Skin epidermis (tissue), 12 donors: ENCODE results near the gene PRKAR1B.
"Not testable (repeated sequence)": the region's sequence is repeated elsewhere in the genome, so short reads cannot be mapped to it uniquely, and the experiment has no call there.

Experiments used
- H3K27ac ChIP-seq, 21 experiments: fragments of 200-600 bp; sonication (generic) in 11 of 21; one replicate each; pipeline ENCODE4 v1.5.0; 2020; ENCODE audit warnings: mild to moderate bottlenecking in 3 of 21, inconsistent platforms in 2 of 21, moderate library complexity in 2 of 21
- H3K4me3 ChIP-seq, 7 experiments: fragments of 200-600 bp; sonication (generic) in 2 of 7; one replicate each; pipeline ENCODE4 v1.5.0; 2020; ENCODE audit warnings: inconsistent platforms in 2 of 7, mild to moderate bottlenecking in 2 of 7, moderate library complexity in 1 of 7

The PRKAR1B gene

GRCh38 chr7:674454-675410 is 52.3 kb downstream of the PRKAR1B start:
- Histone ChIP-seq H3K27ac (peak overlapping the region in 1 of 21 experiments; percentile 19), H3K4me3 (no peak overlapping the region)

- no peak overlapping the region for H3K27ac ChIP-seq
- H3K4me3 ChIP-seq, result no peak overlapping the region
Observed at GRCh38 chr7:673681-674453, 53.2 kb downstream of the PRKAR1B start.

- H3K27ac ChIP-seq, result no peak overlapping the region
- H3K4me3 ChIP-seq, result no peak overlapping the region
Observed at GRCh38 chr7:672891-673290, 54.2 kb downstream of the PRKAR1B start.

GRCh38 chr7:671415-672042 is 55.6 kb downstream of the PRKAR1B start:
- no peak overlapping the region for H3K27ac ChIP-seq
- no peak overlapping the region for H3K4me3 ChIP-seq

GRCh38 chr7:670501-671390 is 56.3 kb downstream of the PRKAR1B start:
- Histone ChIP-seq H3K4me3 (no peak overlapping the region), H3K27ac (no peak overlapping the region)

GRCh38 chr7:668958-669357 is 58.1 kb downstream of the PRKAR1B start:
- no peak overlapping the region for H3K4me3 ChIP-seq
- H3K27ac ChIP-seq, result peak overlapping the region in 8 of 21 experiments; percentile 12 to 55 (median 35)

GRCh38 chr7:668139-668931 is 58.7 kb downstream of the PRKAR1B start:
- H3K27ac ChIP-seq, result peak overlapping the region in 10 of 21 experiments; percentile 12 to 55 (median 36)
- H3K4me3 ChIP-seq, result no peak overlapping the region

GRCh38 chr7:666454-667292 is 60.4 kb downstream of the PRKAR1B start:
- Histone ChIP-seq H3K27ac (peak overlapping the region in 1 of 21 experiments; percentile 69), H3K4me3 (no peak overlapping the region)

GRCh38 chr7:665736-666453 is 61.2 kb downstream of the PRKAR1B start:
- no peak overlapping the region for H3K4me3 ChIP-seq
- H3K27ac ChIP-seq, result peak overlapping the region in 8 of 21 experiments; percentile 7 to 69 (median 18)

GRCh38 chr7:664997-665735 is 61.9 kb downstream of the PRKAR1B start:
- Histone ChIP-seq H3K4me3 (no peak overlapping the region), H3K27ac (peak overlapping the region in 8 of 21 experiments; percentile 7 to 69 (median 17))

- peak overlapping the region in 1 of 21 experiments; percentile 69 for H3K27ac ChIP-seq
- no peak overlapping the region for H3K4me3 ChIP-seq
Observed at GRCh38 chr7:664402-664775, 62.7 kb downstream of the PRKAR1B start.

- H3K4me3 ChIP-seq, result no peak overlapping the region
- no peak overlapping the region for H3K27ac ChIP-seq
Observed at GRCh38 chr7:662576-662975, 64.5 kb downstream of the PRKAR1B start.

- Histone ChIP-seq H3K27ac (no peak overlapping the region), H3K4me3 (no peak overlapping the region)
Observed at GRCh38 chr7:659996-660395, 67.1 kb downstream of the PRKAR1B start.

- no peak overlapping the region for H3K4me3 ChIP-seq
- H3K27ac ChIP-seq, result no peak overlapping the region
Observed at GRCh38 chr7:659306-659847, 67.7 kb downstream of the PRKAR1B start.

- no peak overlapping the region for H3K27ac ChIP-seq
- no peak overlapping the region for H3K4me3 ChIP-seq
Observed at GRCh38 chr7:657565-658119, 69.4 kb downstream of the PRKAR1B start.

- not testable (repeated sequence) for H3K27ac ChIP-seq, H3K4me3 ChIP-seq
Observed at GRCh38 chr7:657010-657409, 70.1 kb downstream of the PRKAR1B start.
